B cell (primary cell): ENCODE results near the gene SLC19A3.

Source experiments
- EZH2 ChIP-seq: IDR thresholded peaks from 2 replicates; pipeline ENCODE4 v1.6.1; 2012; ENCODE audit warnings: borderline replicate concordance, low read depth, mild to moderate bottlenecking, moderate library complexity, low read length; ENCODE audit not compliant: insufficient read depth, poor library complexity, severe bottlenecking
- TF ChIP-seq, protein P1 (sequence below): fragments of 200-600 bp; IDR thresholded peaks from one replicate; pipeline ENCODE4 v1.8.0; 2022; ENCODE audit warnings: antibody characterized with exemption, mild to moderate bottlenecking

DNA sequence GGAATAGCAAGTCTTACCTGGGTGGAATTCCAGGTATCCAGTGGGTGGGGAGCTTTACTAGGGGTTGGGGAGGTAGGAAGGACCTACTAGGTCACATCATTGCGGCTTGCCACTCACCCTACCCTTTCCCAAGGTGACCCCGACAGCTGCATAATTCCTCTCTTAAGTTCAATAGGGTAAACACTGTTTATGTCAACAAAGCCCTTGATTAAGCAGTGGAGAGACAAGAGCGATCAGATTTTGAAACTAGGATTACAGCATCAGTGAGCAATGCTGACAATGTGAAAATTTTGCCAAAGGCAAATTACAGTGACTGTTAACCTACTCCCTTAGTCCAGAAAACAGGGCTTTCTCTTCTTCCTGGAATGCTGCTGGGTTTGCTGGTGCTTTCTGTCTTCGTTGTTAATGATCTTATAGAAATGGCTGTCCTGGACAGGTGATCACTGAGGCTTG is 14.5 kb downstream of the SLC19A3 start:
- TF ChIP-seq, protein P1, sequence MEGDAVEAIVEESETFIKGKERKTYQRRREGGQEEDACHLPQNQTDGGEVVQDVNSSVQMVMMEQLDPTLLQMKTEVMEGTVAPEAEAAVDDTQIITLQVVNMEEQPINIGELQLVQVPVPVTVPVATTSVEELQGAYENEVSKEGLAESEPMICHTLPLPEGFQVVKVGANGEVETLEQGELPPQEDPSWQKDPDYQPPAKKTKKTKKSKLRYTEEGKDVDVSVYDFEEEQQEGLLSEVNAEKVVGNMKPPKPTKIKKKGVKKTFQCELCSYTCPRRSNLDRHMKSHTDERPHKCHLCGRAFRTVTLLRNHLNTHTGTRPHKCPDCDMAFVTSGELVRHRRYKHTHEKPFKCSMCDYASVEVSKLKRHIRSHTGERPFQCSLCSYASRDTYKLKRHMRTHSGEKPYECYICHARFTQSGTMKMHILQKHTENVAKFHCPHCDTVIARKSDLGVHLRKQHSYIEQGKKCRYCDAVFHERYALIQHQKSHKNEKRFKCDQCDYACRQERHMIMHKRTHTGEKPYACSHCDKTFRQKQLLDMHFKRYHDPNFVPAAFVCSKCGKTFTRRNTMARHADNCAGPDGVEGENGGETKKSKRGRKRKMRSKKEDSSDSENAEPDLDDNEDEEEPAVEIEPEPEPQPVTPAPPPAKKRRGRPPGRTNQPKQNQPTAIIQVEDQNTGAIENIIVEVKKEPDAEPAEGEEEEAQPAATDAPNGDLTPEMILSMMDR, result no peak
- TF ChIP-seq EZH2, result no peak
